ENCODE results near the gene TTC13. TPM values are rescaled to one million over a fixed set of nuclear protein-coding genes. Genes with fewer than 3 reads are reported as not detected.

The TTC13 gene
- total RNA-seq, 1 donor from 2014 or later = 19.5 TPM

- Mint-ChIP-seq H3K4me1 (ENCODE audit: unreplicated experiment) (peaks cover 42% of the 10 kb centered on the region), H3K27me3 (ENCODE audit: unreplicated experiment) (no peaks in the 10 kb centered on the region), H3K9me3 (ENCODE audit: unreplicated experiment) (no peaks in the 10 kb centered on the region), H3K36me3 (ENCODE audit: unreplicated experiment) (peaks cover 36% of the 10 kb centered on the region), H3K27ac (ENCODE audit: unreplicated experiment) (peak overlapping the region; percentile 37), H3K4me3 (ENCODE audit: unreplicated experiment) (no peak overlapping the region)
- TF ChIP-seq CTCF (IDR thresholded peaks at IDR 0.05) = no peak
- no peak for DNase-seq (ENCODE audit: extremely low spot score, unreplicated experiment)
Observed at GRCh38 chr1:230910755-230911117, 67.9 kb downstream of the TTC13 start.

- no peak overlapping the region for H3K4me3 Mint-ChIP-seq (ENCODE audit: unreplicated experiment)
- no peaks in the 10 kb centered on the region for H3K9me3 Mint-ChIP-seq (ENCODE audit: unreplicated experiment)
- H3K27ac Mint-ChIP-seq (ENCODE audit: unreplicated experiment) = no peak overlapping the region
- peaks cover 44% of the 10 kb centered on the region for H3K4me1 Mint-ChIP-seq (ENCODE audit: unreplicated experiment)
- H3K36me3 Mint-ChIP-seq (ENCODE audit: unreplicated experiment) = peaks cover 37% of the 10 kb centered on the region
- no peak for DNase-seq (ENCODE audit: extremely low spot score, unreplicated experiment)
- no peak for TF ChIP-seq CTCF (IDR thresholded peaks at IDR 0.05)
- no peaks in the 10 kb centered on the region for H3K27me3 Mint-ChIP-seq (ENCODE audit: unreplicated experiment)
Observed at GRCh38 chr1:230909974-230910754, 68.5 kb downstream of the TTC13 start.

- Mint-ChIP-seq H3K27me3 (ENCODE audit: unreplicated experiment) (no peaks in the 10 kb centered on the region), H3K36me3 (ENCODE audit: unreplicated experiment) (peaks cover 34% of the 10 kb centered on the region), H3K4me3 (ENCODE audit: unreplicated experiment) (no peak overlapping the region), H3K4me1 (ENCODE audit: unreplicated experiment) (peaks cover 32% of the 10 kb centered on the region), H3K9me3 (ENCODE audit: unreplicated experiment) (no peaks in the 10 kb centered on the region), H3K27ac (ENCODE audit: unreplicated experiment) (no peak overlapping the region)
- no peak for DNase-seq (ENCODE audit: extremely low spot score, unreplicated experiment)
- TF ChIP-seq CTCF (IDR thresholded peaks at IDR 0.05) = no peak
Observed at GRCh38 chr1:230907472-230908205, 71.0 kb downstream of the TTC13 start.

GRCh38 chr1:230906226-230906625 is 72.4 kb downstream of the TTC13 start:
- H3K4me1 Mint-ChIP-seq (ENCODE audit: unreplicated experiment) = peaks cover 27% of the 10 kb centered on the region
- peaks cover 29% of the 10 kb centered on the region for H3K36me3 Mint-ChIP-seq (ENCODE audit: unreplicated experiment)
- TF ChIP-seq CTCF (IDR thresholded peaks at IDR 0.05) = no peak
- peak overlapping the region; percentile 56 for H3K27ac Mint-ChIP-seq (ENCODE audit: unreplicated experiment)
- DNase-seq (ENCODE audit: extremely low spot score, unreplicated experiment) = no peak
- H3K4me3 Mint-ChIP-seq (ENCODE audit: unreplicated experiment) = no peak overlapping the region
- H3K9me3 Mint-ChIP-seq (ENCODE audit: unreplicated experiment) = no peaks in the 10 kb centered on the region
- no peaks in the 10 kb centered on the region for H3K27me3 Mint-ChIP-seq (ENCODE audit: unreplicated experiment)

GRCh38 chr1:230905733-230906132 is 72.9 kb downstream of the TTC13 start:
- DNase-seq (ENCODE audit: extremely low spot score, unreplicated experiment) = no peak
- peaks cover 27% of the 10 kb centered on the region for H3K4me1 Mint-ChIP-seq (ENCODE audit: unreplicated experiment)

More at GRCh38 chr1:230905733-230906132, 72.9 kb downstream of the TTC13 start:
- H3K27me3 Mint-ChIP-seq (ENCODE audit: unreplicated experiment) = no peaks in the 10 kb centered on the region
- TF ChIP-seq CTCF (IDR thresholded peaks at IDR 0.05) = no peak
- H3K36me3 Mint-ChIP-seq (ENCODE audit: unreplicated experiment) = peaks cover 29% of the 10 kb centered on the region
- H3K27ac Mint-ChIP-seq (ENCODE audit: unreplicated experiment) = peak overlapping the region; percentile 56
- no peak overlapping the region for H3K4me3 Mint-ChIP-seq (ENCODE audit: unreplicated experiment)
- H3K9me3 Mint-ChIP-seq (ENCODE audit: unreplicated experiment) = no peaks in the 10 kb centered on the region

Measured in osteocyte (in vitro differentiated cells).